Measurements from ENCODE around the gene CDH13.

DNA sequence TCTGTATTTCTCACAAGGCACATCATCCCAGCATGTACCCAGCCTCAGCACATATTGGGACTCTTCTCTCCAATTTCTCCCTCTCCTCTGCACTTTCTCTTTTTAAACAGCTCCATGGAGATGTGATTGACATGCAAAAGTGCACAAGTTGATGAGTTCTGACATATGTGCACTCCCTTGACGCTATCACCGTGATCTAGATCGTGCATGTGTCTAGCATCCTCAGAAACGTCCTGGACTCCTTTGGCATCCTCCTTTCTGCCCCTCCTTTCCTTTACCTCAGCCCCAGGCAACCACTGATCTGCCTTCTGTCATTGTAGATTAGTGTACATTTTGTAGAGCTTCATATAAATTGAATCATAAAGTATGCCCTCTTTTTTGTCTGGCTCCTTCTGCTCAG, 1073.0 kb downstream of the CDH13 start:
- TF ChIP-seq, protein P1, sequence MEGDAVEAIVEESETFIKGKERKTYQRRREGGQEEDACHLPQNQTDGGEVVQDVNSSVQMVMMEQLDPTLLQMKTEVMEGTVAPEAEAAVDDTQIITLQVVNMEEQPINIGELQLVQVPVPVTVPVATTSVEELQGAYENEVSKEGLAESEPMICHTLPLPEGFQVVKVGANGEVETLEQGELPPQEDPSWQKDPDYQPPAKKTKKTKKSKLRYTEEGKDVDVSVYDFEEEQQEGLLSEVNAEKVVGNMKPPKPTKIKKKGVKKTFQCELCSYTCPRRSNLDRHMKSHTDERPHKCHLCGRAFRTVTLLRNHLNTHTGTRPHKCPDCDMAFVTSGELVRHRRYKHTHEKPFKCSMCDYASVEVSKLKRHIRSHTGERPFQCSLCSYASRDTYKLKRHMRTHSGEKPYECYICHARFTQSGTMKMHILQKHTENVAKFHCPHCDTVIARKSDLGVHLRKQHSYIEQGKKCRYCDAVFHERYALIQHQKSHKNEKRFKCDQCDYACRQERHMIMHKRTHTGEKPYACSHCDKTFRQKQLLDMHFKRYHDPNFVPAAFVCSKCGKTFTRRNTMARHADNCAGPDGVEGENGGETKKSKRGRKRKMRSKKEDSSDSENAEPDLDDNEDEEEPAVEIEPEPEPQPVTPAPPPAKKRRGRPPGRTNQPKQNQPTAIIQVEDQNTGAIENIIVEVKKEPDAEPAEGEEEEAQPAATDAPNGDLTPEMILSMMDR (conservative IDR thresholded peaks at IDR 0.05; ENCODE audit: low read depth, low read length): no peak
- no peak for TF ChIP-seq EZH2 (IDR thresholded peaks at IDR 0.05; ENCODE audit: borderline replicate concordance, low read depth, low read length, poor library complexity, severe bottlenecking)

Data from A673 (cell line).